ENCODE results near the gene LTB4R2.
A peak's percentile ranks its signal among the peaks of the same experiment; 100 is the strongest.

Gene LTB4R2

GRCh38 chr14:24278424-24278823 lies 31.5 kb upstream of the LTB4R2 start:
- Histone ChIP-seq H3K27me3 (ENCODE audit: low read depth, low read length) (no peaks in the 10 kb centered on the region), H4K20me1 (ENCODE audit: insufficient read depth, low read length) (no peaks in the 10 kb centered on the region), H3K27ac (ENCODE audit: low read length) (no peak overlapping the region), H3K79me2 (ENCODE audit: low read length) (no peaks in the 10 kb centered on the region), H3K4me2 (ENCODE audit: low read length) (peak overlapping the region; percentile 53; the same call in 1 of the 2 replicates), H3K4me1 (ENCODE audit: low read length) (peaks cover 46% of the 10 kb centered on the region), H3K36me3 (replicated peaks; ENCODE audit: low read depth, low read length) (no peaks in the 10 kb centered on the region), H2AFZ (ENCODE audit: low read depth, low read length) (no peak overlapping the region), H3K9ac (ENCODE audit: low read length) (no peak overlapping the region), H3K9me3 (ENCODE audit: insufficient read depth, low read length) (no peaks in the 10 kb centered on the region), H3K4me3 (ENCODE audit: low read length) (no peak overlapping the region)
- TF ChIP-seq CTCF (IDR thresholded peaks at IDR 0.05; ENCODE audit: low read depth, low read length) (no peak), EZH2phosphoT487 (IDR thresholded peaks at IDR 0.05; ENCODE audit: low read depth) (no peak)

GRCh38 chr14:24279301-24280186 lies 30.4 kb upstream of the LTB4R2 start:
- H3K27ac ChIP-seq (ENCODE audit: low read length) = peak overlapping the region; percentile 17; the same call in 1 of the 2 replicates
- no peaks in the 10 kb centered on the region for H3K27me3 ChIP-seq (ENCODE audit: low read depth, low read length)
- H3K4me2 ChIP-seq (ENCODE audit: low read length) = peak overlapping the region; percentile 53
- H2AFZ ChIP-seq (ENCODE audit: low read depth, low read length) = 0 out of 2 replicates have a peak overlapping the region, but pooled peaks have one; percentile 1
- no peak overlapping the region for H3K4me3 ChIP-seq (ENCODE audit: low read length)
- no peaks in the 10 kb centered on the region for H4K20me1 ChIP-seq (ENCODE audit: insufficient read depth, low read length)
- H3K4me1 ChIP-seq (ENCODE audit: low read length) = peaks cover 35% of the 10 kb centered on the region
- no peaks in the 10 kb centered on the region for H3K9me3 ChIP-seq (ENCODE audit: insufficient read depth, low read length)
- H3K9ac ChIP-seq (ENCODE audit: low read length) = no peak overlapping the region
- no peaks in the 10 kb centered on the region for H3K79me2 ChIP-seq (ENCODE audit: low read length)
- TF ChIP-seq EZH2phosphoT487 (IDR thresholded peaks at IDR 0.05; ENCODE audit: low read depth) = no peak
- peak; percentile 62 for TF ChIP-seq CTCF (IDR thresholded peaks at IDR 0.05; ENCODE audit: low read depth, low read length)
- H3K36me3 ChIP-seq (replicated peaks; ENCODE audit: low read depth, low read length) = no peaks in the 10 kb centered on the region

GRCh38 chr14:24280797-24281460 lies 29.0 kb upstream of the LTB4R2 start:
- Histone ChIP-seq H2AFZ (ENCODE audit: low read depth, low read length) (no peak overlapping the region), H3K36me3 (replicated peaks; ENCODE audit: low read depth, low read length) (no peaks in the 10 kb centered on the region), H3K4me2 (ENCODE audit: low read length) (no peak overlapping the region), H3K4me3 (ENCODE audit: low read length) (no peak overlapping the region), H3K9me3 (ENCODE audit: insufficient read depth, low read length) (no peaks in the 10 kb centered on the region), H4K20me1 (ENCODE audit: insufficient read depth, low read length) (no peaks in the 10 kb centered on the region), H3K4me1 (ENCODE audit: low read length) (peaks cover 30% of the 10 kb centered on the region), H3K27ac (ENCODE audit: low read length) (no peak overlapping the region), H3K27me3 (ENCODE audit: low read depth, low read length) (no peaks in the 10 kb centered on the region), H3K9ac (ENCODE audit: low read length) (no peak overlapping the region), H3K79me2 (ENCODE audit: low read length) (no peaks in the 10 kb centered on the region)
- TF ChIP-seq EZH2phosphoT487 (IDR thresholded peaks at IDR 0.05; ENCODE audit: low read depth) (no peak), CTCF (IDR thresholded peaks at IDR 0.05; ENCODE audit: low read depth, low read length) (no peak)

GRCh38 chr14:24281636-24282035 lies 28.3 kb upstream of the LTB4R2 start:
- Histone ChIP-seq H3K4me3 (ENCODE audit: low read length) (no peak overlapping the region), H3K9me3 (ENCODE audit: insufficient read depth, low read length) (no peaks in the 10 kb centered on the region), H3K27ac (ENCODE audit: low read length) (no peak overlapping the region), H3K4me1 (ENCODE audit: low read length) (peaks cover 30% of the 10 kb centered on the region), H3K9ac (ENCODE audit: low read length) (no peak overlapping the region), H3K4me2 (ENCODE audit: low read length) (no peak overlapping the region), H4K20me1 (ENCODE audit: insufficient read depth, low read length) (no peaks in the 10 kb centered on the region), H3K27me3 (ENCODE audit: low read depth, low read length) (no peaks in the 10 kb centered on the region), H2AFZ (ENCODE audit: low read depth, low read length) (no peak overlapping the region), H3K79me2 (ENCODE audit: low read length) (no peaks in the 10 kb centered on the region), H3K36me3 (replicated peaks; ENCODE audit: low read depth, low read length) (no peaks in the 10 kb centered on the region)
- no peak for TF ChIP-seq EZH2phosphoT487 (IDR thresholded peaks at IDR 0.05; ENCODE audit: low read depth)
- no peak for TF ChIP-seq CTCF (IDR thresholded peaks at IDR 0.05; ENCODE audit: low read depth, low read length)
